ENCODE data around the gene OPHN1. TPM values are rescaled to one million over a fixed set of nuclear protein-coding genes. Genes with fewer than 3 reads are reported as not detected.

Gene OPHN1
- total and polyA plus RNA-seq, 10 of the 15 experiments (the other 5 are each of a cell fraction or from before 2014, with no cell fraction given): under 0.01 to 0.03 (median 0.03) TPM; not detected in 6

DNA sequence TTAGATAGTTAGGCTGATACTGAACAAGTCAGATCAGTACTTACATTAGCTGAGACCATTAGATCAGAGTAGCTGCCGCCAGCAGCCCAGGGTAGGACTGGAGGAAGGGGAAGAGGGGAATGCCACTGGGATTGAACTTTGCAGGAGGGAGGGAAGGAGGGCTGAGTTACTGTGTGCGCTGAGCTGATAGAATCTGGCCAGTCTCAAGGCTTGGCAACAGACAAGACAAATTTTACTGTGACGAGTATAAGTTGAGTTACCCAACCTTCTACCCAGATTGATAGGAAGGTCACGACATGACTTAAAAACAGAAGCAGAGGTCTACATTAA is 372.1 kb downstream of the OPHN1 start (continued):
- TF ChIP-seq, protein P1, sequence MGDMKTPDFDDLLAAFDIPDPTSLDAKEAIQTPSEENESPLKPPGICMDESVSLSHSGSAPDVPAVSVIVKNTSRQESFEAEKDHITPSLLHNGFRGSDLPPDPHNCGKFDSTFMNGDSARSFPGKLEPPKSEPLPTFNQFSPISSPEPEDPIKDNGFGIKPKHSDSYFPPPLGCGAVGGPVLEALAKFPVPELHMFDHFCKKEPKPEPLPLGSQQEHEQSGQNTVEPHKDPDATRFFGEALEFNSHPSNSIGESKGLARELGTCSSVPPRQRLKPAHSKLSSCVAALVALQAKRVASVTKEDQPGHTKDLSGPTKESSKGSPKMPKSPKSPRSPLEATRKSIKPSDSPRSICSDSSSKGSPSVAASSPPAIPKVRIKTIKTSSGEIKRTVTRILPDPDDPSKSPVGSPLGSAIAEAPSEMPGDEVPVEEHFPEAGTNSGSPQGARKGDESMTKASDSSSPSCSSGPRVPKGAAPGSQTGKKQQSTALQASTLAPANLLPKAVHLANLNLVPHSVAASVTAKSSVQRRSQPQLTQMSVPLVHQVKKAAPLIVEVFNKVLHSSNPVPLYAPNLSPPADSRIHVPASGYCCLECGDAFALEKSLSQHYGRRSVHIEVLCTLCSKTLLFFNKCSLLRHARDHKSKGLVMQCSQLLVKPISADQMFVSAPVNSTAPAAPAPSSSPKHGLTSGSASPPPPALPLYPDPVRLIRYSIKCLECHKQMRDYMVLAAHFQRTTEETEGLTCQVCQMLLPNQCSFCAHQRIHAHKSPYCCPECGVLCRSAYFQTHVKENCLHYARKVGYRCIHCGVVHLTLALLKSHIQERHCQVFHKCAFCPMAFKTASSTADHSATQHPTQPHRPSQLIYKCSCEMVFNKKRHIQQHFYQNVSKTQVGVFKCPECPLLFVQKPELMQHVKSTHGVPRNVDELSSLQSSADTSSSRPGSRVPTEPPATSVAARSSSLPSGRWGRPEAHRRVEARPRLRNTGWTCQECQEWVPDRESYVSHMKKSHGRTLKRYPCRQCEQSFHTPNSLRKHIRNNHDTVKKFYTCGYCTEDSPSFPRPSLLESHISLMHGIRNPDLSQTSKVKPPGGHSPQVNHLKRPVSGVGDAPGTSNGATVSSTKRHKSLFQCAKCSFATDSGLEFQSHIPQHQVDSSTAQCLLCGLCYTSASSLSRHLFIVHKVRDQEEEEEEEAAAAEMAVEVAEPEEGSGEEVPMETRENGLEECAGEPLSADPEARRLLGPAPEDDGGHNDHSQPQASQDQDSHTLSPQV (IDR thresholded peaks at IDR 0.05): no peak
- no peak for TF ChIP-seq SIN3A (IDR thresholded peaks at IDR 0.05; ENCODE audit: low read depth, low read length)

DNA sequence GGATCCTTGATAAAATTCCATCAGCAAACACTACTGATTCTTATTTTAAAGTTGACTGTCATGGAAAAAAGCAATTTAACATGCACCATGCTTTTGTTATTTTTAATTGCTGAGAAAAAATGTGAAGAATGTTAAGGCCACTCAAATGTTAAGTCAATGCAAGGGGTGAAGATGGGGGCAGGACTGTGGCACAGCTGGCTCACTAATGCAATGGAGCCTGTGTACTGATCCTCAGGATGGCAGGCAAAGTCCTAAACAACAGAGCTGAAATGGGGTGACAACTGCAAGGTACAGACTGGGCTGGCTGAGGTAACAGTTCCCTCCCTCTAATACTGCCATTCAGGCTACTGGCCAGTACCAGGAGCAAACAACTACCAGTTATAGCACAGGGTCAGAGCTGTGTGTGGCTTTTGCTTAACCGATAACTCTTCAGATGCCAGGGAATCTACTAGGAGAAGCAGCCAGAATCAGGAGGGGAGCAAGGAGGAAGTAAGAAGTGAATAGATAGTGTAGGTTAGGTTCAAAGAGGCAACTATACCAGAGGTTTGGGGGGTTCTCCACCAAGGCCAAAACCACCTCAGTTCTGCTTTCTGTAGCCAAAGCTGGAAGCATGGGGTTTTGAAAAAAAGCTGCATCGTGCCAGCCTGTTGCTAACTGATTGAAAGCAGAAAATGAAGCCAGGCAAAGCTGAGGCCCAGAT is 372.6 kb downstream of the OPHN1 start:
- Histone ChIP-seq H3K9me3 (replicated peaks; ENCODE audit: control insufficient read depth, insufficient read depth, low read length) (no peaks in the 10 kb centered on the region), H3K79me2 (ENCODE audit: control insufficient read depth, insufficient read depth, low read length) (no peaks in the 10 kb centered on the region), H4K20me1 (ENCODE audit: control insufficient read depth, insufficient read depth) (no peaks in the 10 kb centered on the region), H3K4me3 (no peak overlapping the region), H3K4me2 (ENCODE audit: control insufficient read depth, insufficient read depth) (no peak overlapping the region), H3K27me3 (replicated peaks in 1 of 2; ENCODE audit: control insufficient read depth in 2 of 2, insufficient read depth in 2 of 2, low read length in 1 of 2) (no peaks in the 10 kb centered on the region), H2AFZ (ENCODE audit: control insufficient read depth, low read depth, low read length) (no peak overlapping the region), H3K4me1 (ENCODE audit: control insufficient read depth, insufficient read depth, low read length) (no peaks in the 10 kb centered on the region), H3K9ac (ENCODE audit: control insufficient read depth, insufficient read depth, low read length) (no peak overlapping the region), H3K27ac (ENCODE audit: control insufficient read depth, insufficient read depth) (no peak overlapping the region), H3K36me3 (ENCODE audit: control insufficient read depth in 2 of 2, insufficient read depth in 2 of 2, low read length in 1 of 2) (no peaks in the 10 kb centered on the region)
- in situ Hi-C loops (cut with MboI) (no loop called here), intact Hi-C loops (cut with micrococcal nuclease; ENCODE audit: unreplicated experiment) (no loop called here)
- POLR2A ChIA-PET: no interaction called here
- DNase-seq (ENCODE audit: low read depth, low spot score) (no peak), FAIRE-seq (no peak), ATAC-seq (no peak)
- SMC1A ChIA-PET (ENCODE audit: uncharacterized antibody, unreplicated experiment): no interaction called here
- WGBS (ENCODE audit: insufficient coverage, insufficient replicate concordance, low lambda C conversion rate, missing lambda C conversion rate): 17% methylated on average over 2 of the region's 2 CpGs
- RAD21 ChIA-PET (ENCODE audit: unreplicated experiment): no interaction called here
- no TSS peak for BruUV-seq (replicated peaks)
- CTCF ChIA-PET: no interaction called here
- TF ChIP-seq, protein P2, sequence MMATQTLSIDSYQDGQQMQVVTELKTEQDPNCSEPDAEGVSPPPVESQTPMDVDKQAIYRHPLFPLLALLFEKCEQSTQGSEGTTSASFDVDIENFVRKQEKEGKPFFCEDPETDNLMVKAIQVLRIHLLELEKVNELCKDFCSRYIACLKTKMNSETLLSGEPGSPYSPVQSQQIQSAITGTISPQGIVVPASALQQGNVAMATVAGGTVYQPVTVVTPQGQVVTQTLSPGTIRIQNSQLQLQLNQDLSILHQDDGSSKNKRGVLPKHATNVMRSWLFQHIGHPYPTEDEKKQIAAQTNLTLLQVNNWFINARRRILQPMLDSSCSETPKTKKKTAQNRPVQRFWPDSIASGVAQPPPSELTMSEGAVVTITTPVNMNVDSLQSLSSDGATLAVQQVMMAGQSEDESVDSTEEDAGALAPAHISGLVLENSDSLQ (IDR thresholded peaks at IDR 0.05): no peak
- TF ChIP-seq BRCA1 (IDR thresholded peaks at IDR 0.05; ENCODE audit: low read depth, low read length): no peak
- TF ChIP-seq EED (IDR thresholded peaks at IDR 0.05; ENCODE audit: low read depth): no peak
- TF ChIP-seq, protein P1 (IDR thresholded peaks at IDR 0.05): no peak
- TF ChIP-seq, protein P3, sequence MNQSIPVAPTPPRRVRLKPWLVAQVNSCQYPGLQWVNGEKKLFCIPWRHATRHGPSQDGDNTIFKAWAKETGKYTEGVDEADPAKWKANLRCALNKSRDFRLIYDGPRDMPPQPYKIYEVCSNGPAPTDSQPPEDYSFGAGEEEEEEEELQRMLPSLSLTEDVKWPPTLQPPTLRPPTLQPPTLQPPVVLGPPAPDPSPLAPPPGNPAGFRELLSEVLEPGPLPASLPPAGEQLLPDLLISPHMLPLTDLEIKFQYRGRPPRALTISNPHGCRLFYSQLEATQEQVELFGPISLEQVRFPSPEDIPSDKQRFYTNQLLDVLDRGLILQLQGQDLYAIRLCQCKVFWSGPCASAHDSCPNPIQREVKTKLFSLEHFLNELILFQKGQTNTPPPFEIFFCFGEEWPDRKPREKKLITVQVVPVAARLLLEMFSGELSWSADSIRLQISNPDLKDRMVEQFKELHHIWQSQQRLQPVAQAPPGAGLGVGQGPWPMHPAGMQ (IDR thresholded peaks at IDR 0.05; ENCODE audit: borderline replicate concordance): no peak
- TF ChIP-seq SREBF1 (IDR thresholded peaks at IDR 0.05; ENCODE audit: low read length): no peak
- no peak for TF ChIP-seq CBX3 (IDR thresholded peaks at IDR 0.05; ENCODE audit: borderline replicate concordance, low read depth)
- no peak for TF ChIP-seq MTA3 (IDR thresholded peaks at IDR 0.05; ENCODE audit: borderline replicate concordance, low read length)
